OCI-LY3 (cell line): Measurements from ENCODE around the gene TOM1.

Experiments
- H2AFZ ChIP-seq: fragments of 200-600, 300-600 bp; shearing (Covaris generic); 2 replicates; pipeline ENCODE4 v1.6.0; 2014; ENCODE audit warnings: antibody characterized with exemption, low read depth, low read length
- H3K27ac ChIP-seq: fragments of 200-600, 300-600 bp; sonication (generic); 2 replicates; pipeline ENCODE4 v1.5.1; 2014; ENCODE audit warnings: mild to moderate bottlenecking, low read length, moderate library complexity, mixed read lengths
- H3K27me3 ChIP-seq: fragments of 200-600, 300-600 bp; sonication (generic); 2 replicates; pipeline ENCODE4 v1.6.1; 2014; ENCODE audit warnings: low read depth, low read length, mixed read lengths
- H3K36me3 ChIP-seq: fragments of 200-600, 300-600 bp; sonication (generic); replicated peaks from 2 replicates; pipeline ENCODE3; 2014; ENCODE audit warnings: low read depth, low read length, mixed read lengths
- H3K4me1 ChIP-seq: fragments of 300-600, 200-600 bp; sonication (generic); 2 replicates; pipeline ENCODE4 v1.6.1; 2014; ENCODE audit warnings: low read length, mixed read lengths
- H3K4me2 ChIP-seq: fragments of 200-600, 300-600 bp; sonication (generic); 2 replicates; pipeline ENCODE4 v1.6.1; 2014; ENCODE audit warnings: low read length, mixed read lengths
- H3K4me3 ChIP-seq: fragments of 300-600, 200-600 bp; sonication (generic); 2 replicates; pipeline ENCODE4 v1.5.1; 2014; ENCODE audit warnings: antibody characterized with exemption, mild to moderate bottlenecking, low read length, moderate library complexity
- H3K79me2 ChIP-seq: fragments of 300-600, 200-600 bp; shearing (Covaris generic); 2 replicates; pipeline ENCODE4 v1.6.1; 2014; ENCODE audit warnings: mild to moderate bottlenecking, low read length, mixed read lengths
- H3K9ac ChIP-seq: fragments of 300-600, 200-600 bp; shearing (Covaris generic); 2 replicates; pipeline ENCODE4 v1.6.0; 2014; ENCODE audit warnings: mild to moderate bottlenecking, low read length, moderate library complexity
- H3K9me3 ChIP-seq: fragments of 200-600, 300-600 bp; shearing (Covaris generic); 2 replicates; pipeline ENCODE4 v1.6.1; 2014; ENCODE audit warnings: low read length, mixed read lengths; ENCODE audit not compliant: insufficient read depth
- H4K20me1 ChIP-seq: fragments of 200-600, 300-600 bp; sonication (generic); 2 replicates; pipeline ENCODE4 v1.6.1; 2016; ENCODE audit warnings: low read length, mixed read lengths; ENCODE audit not compliant: insufficient read depth
- EZH2phosphoT487 ChIP-seq: fragments of 200-600 bp; shearing (Covaris generic); IDR thresholded peaks from 2 replicates; pipeline ENCODE4 v1.6.1; 2018; ENCODE audit warnings: antibody characterized with exemption, mixed run types, low read depth
- TF ChIP-seq, protein P1 (sequence below): fragments of 200-600, 300-600 bp; sonication (generic); IDR thresholded peaks from 2 replicates; pipeline ENCODE4 v1.5.1; 2014; ENCODE audit warnings: antibody characterized with exemption, low read length, low read depth

TOM1 gene

DNA sequence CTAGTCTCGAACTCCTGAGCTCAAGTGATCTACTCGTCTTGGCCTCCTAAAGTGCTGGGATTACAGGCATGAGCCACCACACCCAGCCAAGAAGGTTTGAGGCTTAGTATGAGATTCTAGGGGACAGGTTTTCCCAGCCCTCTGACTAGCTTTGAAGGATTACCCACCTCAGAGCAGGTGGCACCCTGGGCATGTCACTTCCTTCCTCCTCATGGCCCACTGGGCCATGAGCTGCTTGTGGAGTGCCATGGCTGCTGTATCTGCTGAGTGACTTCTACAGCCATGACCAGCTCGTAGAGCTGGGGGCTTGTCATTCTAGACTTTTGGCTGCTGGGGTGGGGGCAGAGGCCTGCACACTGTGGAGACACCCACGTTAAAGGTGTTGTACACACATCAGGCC lies 25.1 kb downstream of the TOM1 start:
- H4K20me1 ChIP-seq: no peaks in the 10 kb centered on the region
- no peaks in the 10 kb centered on the region for H3K27me3 ChIP-seq
- peaks cover 6% of the 10 kb centered on the region for H3K4me1 ChIP-seq
- no peak overlapping the region for H3K4me3 ChIP-seq
- no peaks in the 10 kb centered on the region for H3K9me3 ChIP-seq
- no peak overlapping the region for H2AFZ ChIP-seq
- TF ChIP-seq, protein P1, sequence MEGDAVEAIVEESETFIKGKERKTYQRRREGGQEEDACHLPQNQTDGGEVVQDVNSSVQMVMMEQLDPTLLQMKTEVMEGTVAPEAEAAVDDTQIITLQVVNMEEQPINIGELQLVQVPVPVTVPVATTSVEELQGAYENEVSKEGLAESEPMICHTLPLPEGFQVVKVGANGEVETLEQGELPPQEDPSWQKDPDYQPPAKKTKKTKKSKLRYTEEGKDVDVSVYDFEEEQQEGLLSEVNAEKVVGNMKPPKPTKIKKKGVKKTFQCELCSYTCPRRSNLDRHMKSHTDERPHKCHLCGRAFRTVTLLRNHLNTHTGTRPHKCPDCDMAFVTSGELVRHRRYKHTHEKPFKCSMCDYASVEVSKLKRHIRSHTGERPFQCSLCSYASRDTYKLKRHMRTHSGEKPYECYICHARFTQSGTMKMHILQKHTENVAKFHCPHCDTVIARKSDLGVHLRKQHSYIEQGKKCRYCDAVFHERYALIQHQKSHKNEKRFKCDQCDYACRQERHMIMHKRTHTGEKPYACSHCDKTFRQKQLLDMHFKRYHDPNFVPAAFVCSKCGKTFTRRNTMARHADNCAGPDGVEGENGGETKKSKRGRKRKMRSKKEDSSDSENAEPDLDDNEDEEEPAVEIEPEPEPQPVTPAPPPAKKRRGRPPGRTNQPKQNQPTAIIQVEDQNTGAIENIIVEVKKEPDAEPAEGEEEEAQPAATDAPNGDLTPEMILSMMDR: no peak
- no peak for TF ChIP-seq EZH2phosphoT487
- no peak overlapping the region for H3K27ac ChIP-seq
- no peaks in the 10 kb centered on the region for H3K79me2 ChIP-seq
- no peak overlapping the region for H3K4me2 ChIP-seq
- H3K9ac ChIP-seq: no peak overlapping the region
- H3K36me3 ChIP-seq: peaks cover 22% of the 10 kb centered on the region

- H3K4me2 ChIP-seq: no peak overlapping the region
- TF ChIP-seq, protein P1: no peak
- TF ChIP-seq EZH2phosphoT487: no peak
- H3K79me2 ChIP-seq: no peaks in the 10 kb centered on the region
- no peak overlapping the region for H3K27ac ChIP-seq
- H3K9ac ChIP-seq: no peak overlapping the region
- H4K20me1 ChIP-seq: no peaks in the 10 kb centered on the region
- no peaks in the 10 kb centered on the region for H3K27me3 ChIP-seq
- H3K9me3 ChIP-seq: no peaks in the 10 kb centered on the region
- peaks cover 23% of the 10 kb centered on the region for H3K36me3 ChIP-seq
- H3K4me3 ChIP-seq: no peak overlapping the region
- no peak overlapping the region for H2AFZ ChIP-seq
- peaks cover 11% of the 10 kb centered on the region for H3K4me1 ChIP-seq
These were observed 25.5 kb downstream of the TOM1 start for GRCh38 chr22:35325209-35325608.

GRCh38 chr22:35326854-35327562 lies 27.3 kb downstream of the TOM1 start:
- no peaks in the 10 kb centered on the region for H3K27me3 ChIP-seq
- peaks cover 16% of the 10 kb centered on the region for H3K4me1 ChIP-seq
- H4K20me1 ChIP-seq: no peaks in the 10 kb centered on the region
- no peaks in the 10 kb centered on the region for H3K9me3 ChIP-seq
- no peak overlapping the region for H2AFZ ChIP-seq
- peaks cover 26% of the 10 kb centered on the region for H3K36me3 ChIP-seq
- H3K4me2 ChIP-seq: no peak overlapping the region
- no peaks in the 10 kb centered on the region for H3K79me2 ChIP-seq
- H3K9ac ChIP-seq: no peak overlapping the region
- H3K4me3 ChIP-seq: no peak overlapping the region
- no peak overlapping the region for H3K27ac ChIP-seq
- TF ChIP-seq EZH2phosphoT487: no peak
- TF ChIP-seq, protein P1: no peak

GRCh38 chr22:35327690-35328471 lies 28.2 kb downstream of the TOM1 start:
- H3K9me3 ChIP-seq: no peaks in the 10 kb centered on the region
- no peak overlapping the region for H3K4me2 ChIP-seq
- H3K9ac ChIP-seq: no peak overlapping the region
- H3K4me3 ChIP-seq: no peak overlapping the region
- no peaks in the 10 kb centered on the region for H4K20me1 ChIP-seq
- H3K27me3 ChIP-seq: no peaks in the 10 kb centered on the region
- peaks cover 16% of the 10 kb centered on the region for H3K4me1 ChIP-seq
- peaks cover 26% of the 10 kb centered on the region for H3K36me3 ChIP-seq
- H3K27ac ChIP-seq: no peak overlapping the region
- no peaks in the 10 kb centered on the region for H3K79me2 ChIP-seq
- no peak overlapping the region for H2AFZ ChIP-seq
- TF ChIP-seq EZH2phosphoT487: no peak
- TF ChIP-seq, protein P1: no peak
